Measurements from ENCODE around the gene LRRC8C. TPM values are rescaled to one million over a fixed set of nuclear protein-coding genes. Genes with fewer than 3 reads are reported as not detected.

LRRC8C gene
- total RNA-seq, 1 donor from 2014 or later, result 30.0 TPM

Other genes with a start within 250 kb of the LRRC8C start
- 6.4 and 8.5 TPM in 2 replicates for gene LRRC8B, start 108.3 kb upstream of the LRRC8C start, total RNA-seq
- gene LRRC8D, start 187.9 kb downstream of the LRRC8C start, total RNA-seq, result 18.5 and 22.4 TPM in 2 replicates

Measured in dermis blood vessel endothelial cell (primary cell).